ENCODE results near the gene MRGPRF.

DNA sequence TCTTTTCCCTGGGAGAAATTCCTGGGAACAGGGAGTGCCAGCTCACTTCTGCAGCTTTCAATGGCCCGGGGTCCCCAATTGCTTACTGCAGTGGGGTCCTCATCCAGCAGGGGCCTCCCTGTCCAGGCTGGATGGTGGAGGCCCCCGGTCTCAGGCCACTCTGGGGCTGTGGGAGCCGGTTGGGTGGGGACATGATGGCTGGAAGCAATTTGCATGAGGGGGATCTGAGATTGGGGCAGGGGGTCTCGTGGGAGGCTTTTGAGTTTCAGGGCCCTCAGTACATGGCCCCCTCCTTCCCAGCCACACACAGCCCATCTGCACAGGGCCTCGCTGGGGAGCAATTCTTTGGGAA is 57.5 kb downstream of the MRGPRF start:
- TF ChIP-seq POLR2A (IDR thresholded peaks at IDR 0.05) (no peak), CTCF (IDR thresholded peaks at IDR 0.05) (no peak)
